Lower leg skin (tissue), 3 donors: ENCODE data around the gene TMEM44.

ENCODE experiments used
- POLR2A ChIP-seq, 2 donors: fragments of 450-650 bp; IDR thresholded peaks; one replicate each; pipeline ENCODE4 v1.6.1; 2016 to 2017; ENCODE audit warnings: antibody characterized with exemption in 2 of 2, mild to moderate bottlenecking in 1 of 2, moderate library complexity in 1 of 2
- TF ChIP-seq, protein P1 (sequence below), 3 donors: fragments of 450-650 bp; IDR thresholded peaks; one replicate each; pipeline ENCODE4 v1.5.1; 2016; ENCODE audit warnings: antibody characterized with exemption in 3 of 3, mild to moderate bottlenecking in 3 of 3, moderate library complexity in 2 of 3

DNA sequence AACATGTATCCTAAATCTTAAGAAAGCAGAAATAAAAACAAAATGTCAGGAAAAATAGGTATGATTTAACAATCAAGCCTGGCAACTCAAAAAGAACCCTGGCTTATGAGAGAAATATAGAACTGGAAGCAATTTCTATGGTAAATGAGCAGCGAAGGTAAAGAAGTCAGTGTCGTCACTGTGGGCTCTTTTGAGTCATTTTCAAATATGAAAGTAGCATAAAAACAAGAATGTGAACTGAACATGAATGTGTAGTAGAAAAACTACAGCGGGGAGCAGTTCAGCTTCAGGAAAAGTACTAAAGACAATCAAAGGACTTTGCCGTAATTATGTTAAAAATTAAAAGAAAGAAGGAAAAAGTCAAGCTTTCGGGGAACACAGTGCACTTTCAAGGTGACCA lies 21.2 kb upstream of the TMEM44 start:
- TF ChIP-seq, protein P1, sequence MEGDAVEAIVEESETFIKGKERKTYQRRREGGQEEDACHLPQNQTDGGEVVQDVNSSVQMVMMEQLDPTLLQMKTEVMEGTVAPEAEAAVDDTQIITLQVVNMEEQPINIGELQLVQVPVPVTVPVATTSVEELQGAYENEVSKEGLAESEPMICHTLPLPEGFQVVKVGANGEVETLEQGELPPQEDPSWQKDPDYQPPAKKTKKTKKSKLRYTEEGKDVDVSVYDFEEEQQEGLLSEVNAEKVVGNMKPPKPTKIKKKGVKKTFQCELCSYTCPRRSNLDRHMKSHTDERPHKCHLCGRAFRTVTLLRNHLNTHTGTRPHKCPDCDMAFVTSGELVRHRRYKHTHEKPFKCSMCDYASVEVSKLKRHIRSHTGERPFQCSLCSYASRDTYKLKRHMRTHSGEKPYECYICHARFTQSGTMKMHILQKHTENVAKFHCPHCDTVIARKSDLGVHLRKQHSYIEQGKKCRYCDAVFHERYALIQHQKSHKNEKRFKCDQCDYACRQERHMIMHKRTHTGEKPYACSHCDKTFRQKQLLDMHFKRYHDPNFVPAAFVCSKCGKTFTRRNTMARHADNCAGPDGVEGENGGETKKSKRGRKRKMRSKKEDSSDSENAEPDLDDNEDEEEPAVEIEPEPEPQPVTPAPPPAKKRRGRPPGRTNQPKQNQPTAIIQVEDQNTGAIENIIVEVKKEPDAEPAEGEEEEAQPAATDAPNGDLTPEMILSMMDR (IDR thresholded peaks at IDR 0.05) = no peak
- TF ChIP-seq POLR2A (IDR thresholded peaks at IDR 0.05) = no peak
